ENCODE data around the gene ELK3. TPM values are rescaled to one million over a fixed set of nuclear protein-coding genes. Genes with fewer than 3 reads are reported as not detected.

ELK3 gene
- total RNA-seq, 1 donor from 2014 or later, result 4.8 TPM

DNA sequence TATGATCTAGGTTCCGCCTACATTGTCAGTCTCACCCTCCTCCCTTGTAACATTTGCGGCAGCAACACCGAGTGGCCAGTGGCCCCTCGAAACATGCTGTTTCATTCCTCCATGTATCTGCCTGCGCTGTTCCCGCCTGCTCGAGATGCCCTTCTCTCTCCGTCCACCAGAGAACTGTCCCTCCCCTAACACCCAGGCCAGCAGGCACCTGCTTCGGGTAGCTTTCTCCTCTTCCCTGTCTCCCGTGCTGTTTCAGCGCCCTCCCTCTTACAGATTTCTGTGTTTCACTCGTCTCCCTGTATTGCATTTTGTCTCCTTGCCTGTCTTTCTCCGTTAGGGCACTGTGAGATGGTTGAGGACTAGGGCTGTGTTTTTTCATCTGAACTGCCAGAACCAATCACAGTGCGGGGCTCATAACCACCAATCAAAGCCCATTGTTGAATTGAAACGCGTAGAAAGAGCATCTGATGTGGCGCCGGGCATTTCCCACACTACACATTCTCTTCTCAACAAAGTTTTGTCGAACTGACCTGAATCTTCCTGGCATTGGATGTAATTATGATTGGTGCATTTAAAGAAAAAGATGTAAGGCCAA, 40.9 kb upstream of the ELK3 start:
- H3K9ac ChIP-seq, result no peak overlapping the region
- DNase-seq (ENCODE audit: low spot score), result no peak
- H3K27me3 ChIP-seq, result no peaks in the 10 kb centered on the region
- Mint-ChIP-seq H3K4me1 (peaks cover 7% of the 10 kb centered on the region), H3K27ac (no peak overlapping the region), H3K27me3 (ENCODE audit: insufficient read depth, low read depth) (peaks cover 6% of the 10 kb centered on the region), H3K36me3 (no peaks in the 10 kb centered on the region), H3K9me3 (no peaks in the 10 kb centered on the region), H3K4me3 (no peak overlapping the region)
- no peak overlapping the region for H3K27ac ChIP-seq
- peaks cover 5% of the 10 kb centered on the region for H3K4me1 ChIP-seq
- no peaks in the 10 kb centered on the region for H3K36me3 ChIP-seq
- H3K79me2 ChIP-seq (ENCODE audit: low read depth), result no peaks in the 10 kb centered on the region
- no peak overlapping the region for H2AFZ ChIP-seq (replicated peaks)
- H4K20me1 ChIP-seq (ENCODE audit: low read depth), result no peaks in the 10 kb centered on the region
- no peak overlapping the region for H3K4me2 ChIP-seq
- H3K9me3 ChIP-seq (ENCODE audit: low read depth), result no peaks in the 10 kb centered on the region
- H3K4me3 ChIP-seq, result no peak overlapping the region
- TF ChIP-seq EZH2 (IDR thresholded peaks at IDR 0.05), result no peak
- TF ChIP-seq, protein P1, sequence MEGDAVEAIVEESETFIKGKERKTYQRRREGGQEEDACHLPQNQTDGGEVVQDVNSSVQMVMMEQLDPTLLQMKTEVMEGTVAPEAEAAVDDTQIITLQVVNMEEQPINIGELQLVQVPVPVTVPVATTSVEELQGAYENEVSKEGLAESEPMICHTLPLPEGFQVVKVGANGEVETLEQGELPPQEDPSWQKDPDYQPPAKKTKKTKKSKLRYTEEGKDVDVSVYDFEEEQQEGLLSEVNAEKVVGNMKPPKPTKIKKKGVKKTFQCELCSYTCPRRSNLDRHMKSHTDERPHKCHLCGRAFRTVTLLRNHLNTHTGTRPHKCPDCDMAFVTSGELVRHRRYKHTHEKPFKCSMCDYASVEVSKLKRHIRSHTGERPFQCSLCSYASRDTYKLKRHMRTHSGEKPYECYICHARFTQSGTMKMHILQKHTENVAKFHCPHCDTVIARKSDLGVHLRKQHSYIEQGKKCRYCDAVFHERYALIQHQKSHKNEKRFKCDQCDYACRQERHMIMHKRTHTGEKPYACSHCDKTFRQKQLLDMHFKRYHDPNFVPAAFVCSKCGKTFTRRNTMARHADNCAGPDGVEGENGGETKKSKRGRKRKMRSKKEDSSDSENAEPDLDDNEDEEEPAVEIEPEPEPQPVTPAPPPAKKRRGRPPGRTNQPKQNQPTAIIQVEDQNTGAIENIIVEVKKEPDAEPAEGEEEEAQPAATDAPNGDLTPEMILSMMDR (IDR thresholded peaks at IDR 0.05), result no peak
- TF ChIP-seq EZH2phosphoT487 (IDR thresholded peaks at IDR 0.05), result no peak
- peaks cover 5% of the 10 kb centered on the region for H3F3A ChIP-seq (ENCODE audit: low read depth)

DNA sequence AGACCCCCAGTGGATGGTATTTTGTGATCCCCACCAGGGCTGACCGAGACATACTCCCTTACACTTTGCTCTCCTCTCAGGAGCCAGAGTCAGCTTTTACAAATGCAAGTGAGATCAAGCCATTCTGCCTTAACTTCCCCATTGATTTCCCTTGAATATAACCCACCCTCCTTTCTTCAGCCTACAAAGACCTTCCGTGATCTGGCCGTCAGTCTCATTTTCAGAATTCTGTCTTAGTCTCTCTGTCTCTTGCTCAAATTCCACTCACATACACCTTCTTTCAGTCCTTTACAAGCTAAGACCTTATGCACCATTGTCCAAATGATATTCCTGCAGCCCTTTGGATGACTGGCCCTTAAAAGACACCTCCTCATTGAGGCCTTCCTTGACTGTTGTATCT, 39.0 kb upstream of the ELK3 start:
- H3K9me3 Mint-ChIP-seq, result peaks cover 2% of the 10 kb centered on the region
- peaks cover 7% of the 10 kb centered on the region for H3K4me1 Mint-ChIP-seq
- peaks cover 5% of the 10 kb centered on the region for H3K4me1 ChIP-seq

DNA sequence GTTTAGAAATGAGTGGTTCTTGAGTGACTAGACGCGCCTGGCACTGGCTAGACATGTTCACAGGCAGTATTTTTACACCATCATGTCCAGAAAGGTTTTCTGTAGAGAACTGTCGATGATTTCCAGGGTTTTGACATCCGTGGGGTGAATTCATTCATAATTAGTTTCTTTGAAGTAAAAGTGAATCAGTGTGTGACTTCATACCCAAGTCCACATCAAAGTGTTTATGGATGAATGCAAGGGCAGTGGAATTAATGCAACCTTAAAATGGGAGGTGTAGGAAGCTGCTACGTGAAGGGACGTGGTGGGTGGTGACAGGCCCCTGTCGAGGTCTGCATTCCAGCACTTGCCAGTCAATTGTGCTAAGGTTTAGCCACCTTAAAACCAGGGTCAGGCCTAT, 38.4 kb upstream of the ELK3 start:
- Mint-ChIP-seq H3K4me3 (no peak overlapping the region), H3K4me1 (peaks cover 3% of the 10 kb centered on the region), H3K9me3 (peaks cover 2% of the 10 kb centered on the region), H3K36me3 (no peaks in the 10 kb centered on the region), H3K27me3 (ENCODE audit: insufficient read depth, low read depth) (peaks cover 1% of the 10 kb centered on the region), H3K27ac (no peak overlapping the region)
- H3K27me3 ChIP-seq, result no peaks in the 10 kb centered on the region
- no peak overlapping the region for H3K4me3 ChIP-seq
- no peaks in the 10 kb centered on the region for H3K79me2 ChIP-seq (ENCODE audit: low read depth)
- no peaks in the 10 kb centered on the region for H3K36me3 ChIP-seq
- no peak overlapping the region for H3K4me2 ChIP-seq
- no peak overlapping the region for H3K9ac ChIP-seq
- DNase-seq (ENCODE audit: low spot score), result no peak
- no peak overlapping the region for H3K27ac ChIP-seq
- H3F3A ChIP-seq (ENCODE audit: low read depth), result no peaks in the 10 kb centered on the region
- H4K20me1 ChIP-seq (ENCODE audit: low read depth), result no peaks in the 10 kb centered on the region
- no peaks in the 10 kb centered on the region for H3K9me3 ChIP-seq (ENCODE audit: low read depth)
- TF ChIP-seq, protein P1 (IDR thresholded peaks at IDR 0.05), result no peak
- no peak for TF ChIP-seq EZH2 (IDR thresholded peaks at IDR 0.05)
- TF ChIP-seq EZH2phosphoT487 (IDR thresholded peaks at IDR 0.05), result no peak
- H3K4me1 ChIP-seq, result peaks cover 2% of the 10 kb centered on the region
- no peak overlapping the region for H2AFZ ChIP-seq (replicated peaks)

More for the DNA sequence above, 39.0 kb upstream of the ELK3 start:
- no peaks in the 10 kb centered on the region for H3K36me3 Mint-ChIP-seq
- no peak overlapping the region for H3K4me3 Mint-ChIP-seq
- Histone ChIP-seq H3K4me3 (no peak overlapping the region), H3K9ac (no peak overlapping the region), H3K27me3 (no peaks in the 10 kb centered on the region), H4K20me1 (ENCODE audit: low read depth) (no peaks in the 10 kb centered on the region), H3K27ac (no peak overlapping the region), H2AFZ (replicated peaks) (no peak overlapping the region), H3F3A (ENCODE audit: low read depth) (peaks cover 4% of the 10 kb centered on the region), H3K79me2 (ENCODE audit: low read depth) (no peaks in the 10 kb centered on the region), H3K4me2 (no peak overlapping the region), H3K36me3 (no peaks in the 10 kb centered on the region), H3K9me3 (ENCODE audit: low read depth) (no peaks in the 10 kb centered on the region)
- DNase-seq (ENCODE audit: low spot score), result no peak
- H3K27ac Mint-ChIP-seq, result no peak overlapping the region
- H3K27me3 Mint-ChIP-seq (ENCODE audit: insufficient read depth, low read depth), result peaks cover 3% of the 10 kb centered on the region
- no peak for TF ChIP-seq EZH2phosphoT487 (IDR thresholded peaks at IDR 0.05)
- TF ChIP-seq, protein P1 (IDR thresholded peaks at IDR 0.05), result no peak
- no peak for TF ChIP-seq EZH2 (IDR thresholded peaks at IDR 0.05)
